OCI-LY3 (cell line): Measurements from ENCODE around the gene PCDHGB6.
"Not testable (repeated sequence)": the region's sequence is repeated elsewhere in the genome, so short reads cannot be mapped to it uniquely, and the experiment has no call there.

Experiments
- H2AFZ ChIP-seq: fragments of 200-600, 300-600 bp; shearing (Covaris generic); 2 replicates; pipeline ENCODE4 v1.6.0; 2014; ENCODE audit warnings: antibody characterized with exemption, low read depth, low read length
- H3K27ac ChIP-seq: fragments of 200-600, 300-600 bp; sonication (generic); 2 replicates; pipeline ENCODE4 v1.5.1; 2014; ENCODE audit warnings: mild to moderate bottlenecking, low read length, moderate library complexity, mixed read lengths
- H3K27me3 ChIP-seq: fragments of 200-600, 300-600 bp; sonication (generic); 2 replicates; pipeline ENCODE4 v1.6.1; 2014; ENCODE audit warnings: low read depth, low read length, mixed read lengths
- H3K36me3 ChIP-seq: fragments of 200-600, 300-600 bp; sonication (generic); replicated peaks from 2 replicates; pipeline ENCODE3; 2014; ENCODE audit warnings: low read depth, low read length, mixed read lengths
- H3K4me1 ChIP-seq: fragments of 300-600, 200-600 bp; sonication (generic); 2 replicates; pipeline ENCODE4 v1.6.1; 2014; ENCODE audit warnings: low read length, mixed read lengths
- H3K4me2 ChIP-seq: fragments of 200-600, 300-600 bp; sonication (generic); 2 replicates; pipeline ENCODE4 v1.6.1; 2014; ENCODE audit warnings: low read length, mixed read lengths
- H3K4me3 ChIP-seq: fragments of 300-600, 200-600 bp; sonication (generic); 2 replicates; pipeline ENCODE4 v1.5.1; 2014; ENCODE audit warnings: antibody characterized with exemption, mild to moderate bottlenecking, low read length, moderate library complexity
- H3K79me2 ChIP-seq: fragments of 300-600, 200-600 bp; shearing (Covaris generic); 2 replicates; pipeline ENCODE4 v1.6.1; 2014; ENCODE audit warnings: mild to moderate bottlenecking, low read length, mixed read lengths
- H3K9ac ChIP-seq: fragments of 300-600, 200-600 bp; shearing (Covaris generic); 2 replicates; pipeline ENCODE4 v1.6.0; 2014; ENCODE audit warnings: mild to moderate bottlenecking, low read length, moderate library complexity
- H3K9me3 ChIP-seq: fragments of 200-600, 300-600 bp; shearing (Covaris generic); 2 replicates; pipeline ENCODE4 v1.6.1; 2014; ENCODE audit warnings: low read length, mixed read lengths; ENCODE audit not compliant: insufficient read depth
- H4K20me1 ChIP-seq: fragments of 200-600, 300-600 bp; sonication (generic); 2 replicates; pipeline ENCODE4 v1.6.1; 2016; ENCODE audit warnings: low read length, mixed read lengths; ENCODE audit not compliant: insufficient read depth
- CTCF ChIP-seq: fragments of 200-600, 300-600 bp; sonication (generic); IDR thresholded peaks from 2 replicates; pipeline ENCODE4 v1.5.1; 2014; ENCODE audit warnings: antibody characterized with exemption, low read length, low read depth
- EZH2phosphoT487 ChIP-seq: fragments of 200-600 bp; shearing (Covaris generic); IDR thresholded peaks from 2 replicates; pipeline ENCODE4 v1.6.1; 2018; ENCODE audit warnings: antibody characterized with exemption, mixed run types, low read depth

The PCDHGB6 gene

GRCh38 chr5:141382469-141383294 is 25.1 kb upstream of the PCDHGB6 start, which contains the start of gene PCDHGA7:
PCDHGA7 (plus strand) TSS chr5:141382742; CDS start chr5:141382900, 158 bp downstream.
- Histone ChIP-seq H3K9ac (no peak within 1 kb of the TSS), H2AFZ (no peak within 1 kb of the TSS), H3K4me2 (no peak within 1 kb of the TSS)

GRCh38 chr5:141383345-141383744 is 24.5 kb upstream of the PCDHGB6 start:
- H3K36me3 ChIP-seq, result no peaks in the 10 kb centered on the region
- H4K20me1 ChIP-seq, result no peaks in the 10 kb centered on the region
- TF ChIP-seq CTCF, result no peak
- no peak for TF ChIP-seq EZH2phosphoT487
- H3K27ac ChIP-seq, result no peak overlapping the region
- H3K79me2 ChIP-seq, result no peaks in the 10 kb centered on the region
- no peak overlapping the region for H3K4me2 ChIP-seq
- H3K9ac ChIP-seq, result no peak overlapping the region
- H3K27me3 ChIP-seq, result no peaks in the 10 kb centered on the region
- H2AFZ ChIP-seq, result no peak overlapping the region
- H3K9me3 ChIP-seq, result no peaks in the 10 kb centered on the region
- no peaks in the 10 kb centered on the region for H3K4me1 ChIP-seq
- no peak overlapping the region for H3K4me3 ChIP-seq

More at GRCh38 chr5:141382469-141383294, 25.1 kb upstream of the PCDHGB6 start, which contains the start of gene PCDHGA7:
- H3K4me1 ChIP-seq, result no peaks in the 10 kb centered on the region
- H3K4me3 ChIP-seq, result no peak within 1 kb of the TSS
- no peaks in the 10 kb centered on the region for H4K20me1 ChIP-seq
- no peak within 1 kb of the TSS for H3K27ac ChIP-seq
- TF ChIP-seq EZH2phosphoT487, result no peak
- no peak for TF ChIP-seq CTCF
- no peaks in the 10 kb centered on the region for H3K36me3 ChIP-seq
- H3K9me3 ChIP-seq, result no peaks in the 10 kb centered on the region
- H3K79me2 ChIP-seq, result no peaks in the 10 kb centered on the region
- no peaks in the 10 kb centered on the region for H3K27me3 ChIP-seq

- H3K4me3 ChIP-seq, result no peak overlapping the region
- H3K9me3 ChIP-seq, result no peaks in the 10 kb centered on the region
- H4K20me1 ChIP-seq, result no peaks in the 10 kb centered on the region
- no peak overlapping the region for H3K27ac ChIP-seq
- no peak overlapping the region for H3K9ac ChIP-seq
- H3K79me2 ChIP-seq, result no peaks in the 10 kb centered on the region
- no peaks in the 10 kb centered on the region for H3K4me1 ChIP-seq
- H2AFZ ChIP-seq, result no peak overlapping the region
- H3K4me2 ChIP-seq, result no peak overlapping the region
- H3K27me3 ChIP-seq, result no peaks in the 10 kb centered on the region
- no peak for TF ChIP-seq EZH2phosphoT487
- H3K36me3 ChIP-seq, result no peaks in the 10 kb centered on the region
These were observed 23.2 kb upstream of the PCDHGB6 start for GRCh38 chr5:141384471-141385267.

- H3K27me3 ChIP-seq, H3K4me2 ChIP-seq, H3K9ac ChIP-seq, H4K20me1 ChIP-seq, H3K79me2 ChIP-seq, H2AFZ ChIP-seq, H3K9me3 ChIP-seq, H3K36me3 ChIP-seq, H3K4me1 ChIP-seq, H3K4me3 ChIP-seq, H3K27ac ChIP-seq: not testable (repeated sequence)
These were observed 20.1 kb upstream of the PCDHGB6 start, which contains the start of gene PCDHGB4 for GRCh38 chr5:141387557-141388311. PCDHGB4 (plus strand) TSS chr5:141387698; CDS start chr5:141387885, 187 bp downstream.
